Measurements from ENCODE around the gene GRIA1.

DNA sequence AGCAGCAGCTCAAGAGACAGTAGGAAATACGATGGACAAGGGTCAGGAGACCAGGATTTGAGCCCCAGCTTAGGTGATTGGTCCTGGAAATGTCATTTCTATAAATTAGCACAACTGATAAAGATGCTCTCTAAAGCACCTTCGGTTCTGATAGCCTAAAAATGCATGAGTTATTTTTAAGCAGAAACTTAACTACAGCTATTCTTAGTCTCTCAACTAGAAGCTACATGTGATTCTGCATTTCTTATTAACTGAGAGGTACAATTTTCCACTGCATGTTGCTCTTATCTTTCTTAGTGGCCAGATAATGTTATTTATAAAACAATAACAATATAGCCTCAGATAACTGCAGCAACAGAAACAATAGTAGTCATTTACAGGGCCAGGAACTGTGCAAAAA is 136.4 kb downstream of the GRIA1 start:
- TF ChIP-seq CTCF (IDR thresholded peaks at IDR 0.05; ENCODE audit: low read depth, low read length) = no peak
- TF ChIP-seq EZH2phosphoT487 (IDR thresholded peaks at IDR 0.05; ENCODE audit: low read depth) = no peak
